Measurements from ENCODE around the gene TRPM4. TPM values are rescaled to one million over a fixed set of nuclear protein-coding genes. Genes with fewer than 3 reads are reported as not detected.
"Not testable (repeated sequence)": the region's sequence is repeated elsewhere in the genome, so short reads cannot be mapped to it uniquely, and the experiment has no call there.

The TRPM4 gene
- 8.2 TPM for total RNA-seq (ENCODE audit: insufficient read depth, low replicate concordance)

- peak; percentile 95 for DNase-seq (ENCODE audit: low spot score)
These were observed at the start of gene TRPM4 for GRCh38 chr19:49157445-49158224. TSS of gene TRPM4 (plus strand) at chr19:49157792. CDS start at chr19:49157867, 75 bp downstream.

GRCh38 chr19:49109051-49109450 is 48.5 kb upstream of the TRPM4 start:
- DNase-seq (ENCODE audit: low spot score) = peak; percentile 54

- no peak for DNase-seq (ENCODE audit: low spot score)
These were observed 47.9 kb upstream of the TRPM4 start for GRCh38 chr19:49109569-49110233.

- peak; percentile 63 for DNase-seq (ENCODE audit: low spot score)
These were observed 47.0 kb upstream of the TRPM4 start for GRCh38 chr19:49110567-49110966.

- DNase-seq (ENCODE audit: low spot score) = no peak
These were observed 46.2 kb upstream of the TRPM4 start for GRCh38 chr19:49111218-49111998.

GRCh38 chr19:49113762-49114629 is 43.6 kb upstream of the TRPM4 start, which contains the start of gene LIN7B:
TSS of gene LIN7B (plus strand) at chr19:49114370. CDS start at chr19:49114405, 35 bp downstream.
- peak; percentile 76 for DNase-seq (ENCODE audit: low spot score)

GRCh38 chr19:49114630-49115363 is 42.8 kb upstream of the TRPM4 start:
- DNase-seq (ENCODE audit: low spot score) = peak; percentile 80

GRCh38 chr19:49116544-49116943 is 41.0 kb upstream of the TRPM4 start:
- DNase-seq (ENCODE audit: low spot score) = no peak

- DNase-seq (ENCODE audit: low spot score) = no peak
These were observed 39.7 kb upstream of the TRPM4 start for GRCh38 chr19:49117677-49118564.

- peak; percentile 97 for DNase-seq (ENCODE audit: low spot score)
These were observed 38.8 kb upstream of the TRPM4 start, which contains the start of gene C19orf73 for GRCh38 chr19:49118565-49119410. TSS of gene C19orf73 (minus strand) at chr19:49119143. CDS start at chr19:49119022, 121 bp downstream.

- peak; percentile 66 for DNase-seq (ENCODE audit: low spot score)
These were observed 37.9 kb upstream of the TRPM4 start, which contains the start of gene PPFIA3 for GRCh38 chr19:49119411-49120324. TSS of gene PPFIA3 (plus strand) at chr19:49119544. CDS start at chr19:49127874, 8,330 bp downstream.

GRCh38 chr19:49120325-49120683 is 37.3 kb upstream of the TRPM4 start:
- no peak for DNase-seq (ENCODE audit: low spot score)

- no peak for DNase-seq (ENCODE audit: low spot score)
These were observed 36.7 kb upstream of the TRPM4 start for GRCh38 chr19:49120868-49121267.

- DNase-seq (ENCODE audit: low spot score) = not testable (repeated sequence)
These were observed 35.8 kb upstream of the TRPM4 start for GRCh38 chr19:49121841-49122240.

GRCh38 chr19:49123285-49123684 is 34.3 kb upstream of the TRPM4 start:
- not testable (repeated sequence) for DNase-seq (ENCODE audit: low spot score)

GRCh38 chr19:49125025-49125731 is 32.4 kb upstream of the TRPM4 start:
- peak; percentile 56 for DNase-seq (ENCODE audit: low spot score)
